ENCODE data around the gene KCNQ1.

Gene KCNQ1

DNA sequence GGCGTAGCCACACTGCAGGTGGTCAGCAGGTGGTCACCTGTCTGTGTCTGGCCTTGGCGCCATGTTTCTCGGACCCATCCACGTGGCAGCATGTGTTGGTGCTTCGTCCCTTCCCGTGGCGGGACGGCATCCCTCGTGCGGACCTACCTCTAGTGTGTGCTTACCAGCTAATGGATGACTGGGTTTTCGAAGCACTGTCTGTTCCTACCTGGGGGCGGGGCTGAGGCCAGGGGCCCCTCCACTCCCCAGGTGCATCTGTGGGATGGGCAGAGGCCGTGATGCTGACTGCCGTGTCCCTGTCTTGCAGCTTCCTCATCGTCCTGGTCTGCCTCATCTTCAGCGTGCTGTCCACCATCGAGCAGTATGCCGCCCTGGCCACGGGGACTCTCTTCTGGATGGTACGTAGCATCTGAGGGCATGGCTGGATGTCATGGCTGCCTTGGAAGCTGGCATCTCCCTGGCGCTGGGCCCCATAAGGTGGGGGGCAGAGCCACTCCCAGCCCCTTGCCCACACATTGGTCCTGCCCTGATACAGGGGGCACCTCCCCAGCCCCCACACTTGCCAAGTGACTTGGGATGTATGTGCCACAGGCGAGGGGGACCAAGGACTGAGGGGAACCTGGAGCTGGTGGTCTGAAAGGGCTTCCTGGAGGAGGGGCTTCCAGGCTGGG lies 82.9 kb downstream of the KCNQ1 start:
- no peak for DNase-seq

GRCh38 chr11:2528301-2529050 lies 83.7 kb downstream of the KCNQ1 start:
- DNase-seq: no peak

GRCh38 chr11:2529173-2529572 lies 84.4 kb downstream of the KCNQ1 start:
- no peak for DNase-seq

- no peak for DNase-seq
Measured at GRCh38 chr11:2529636-2530035, 84.8 kb downstream of the KCNQ1 start.

- no peak for DNase-seq
Measured at GRCh38 chr11:2530131-2530854, 85.5 kb downstream of the KCNQ1 start.

DNA sequence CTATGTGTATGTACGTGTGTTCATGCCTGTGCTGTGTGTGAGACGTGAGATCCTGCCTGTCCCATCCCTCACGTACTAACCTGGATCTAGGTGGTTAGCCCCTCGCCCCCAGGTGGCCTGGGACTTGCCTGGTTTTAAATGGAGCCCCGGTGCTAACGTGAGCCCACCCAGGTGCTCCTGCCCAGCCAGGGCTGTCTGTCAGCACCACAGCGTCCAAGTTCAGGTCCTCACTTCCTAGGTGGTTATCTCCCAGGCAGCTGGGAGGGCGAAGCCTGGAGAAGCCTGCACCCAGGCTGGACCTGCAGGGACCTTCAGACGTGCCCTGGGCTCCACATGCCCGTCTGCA lies 86.0 kb downstream of the KCNQ1 start:
- no peak for DNase-seq

GRCh38 chr11:2531277-2531986 lies 86.6 kb downstream of the KCNQ1 start:
- DNase-seq: peak; percentile 60

DNA sequence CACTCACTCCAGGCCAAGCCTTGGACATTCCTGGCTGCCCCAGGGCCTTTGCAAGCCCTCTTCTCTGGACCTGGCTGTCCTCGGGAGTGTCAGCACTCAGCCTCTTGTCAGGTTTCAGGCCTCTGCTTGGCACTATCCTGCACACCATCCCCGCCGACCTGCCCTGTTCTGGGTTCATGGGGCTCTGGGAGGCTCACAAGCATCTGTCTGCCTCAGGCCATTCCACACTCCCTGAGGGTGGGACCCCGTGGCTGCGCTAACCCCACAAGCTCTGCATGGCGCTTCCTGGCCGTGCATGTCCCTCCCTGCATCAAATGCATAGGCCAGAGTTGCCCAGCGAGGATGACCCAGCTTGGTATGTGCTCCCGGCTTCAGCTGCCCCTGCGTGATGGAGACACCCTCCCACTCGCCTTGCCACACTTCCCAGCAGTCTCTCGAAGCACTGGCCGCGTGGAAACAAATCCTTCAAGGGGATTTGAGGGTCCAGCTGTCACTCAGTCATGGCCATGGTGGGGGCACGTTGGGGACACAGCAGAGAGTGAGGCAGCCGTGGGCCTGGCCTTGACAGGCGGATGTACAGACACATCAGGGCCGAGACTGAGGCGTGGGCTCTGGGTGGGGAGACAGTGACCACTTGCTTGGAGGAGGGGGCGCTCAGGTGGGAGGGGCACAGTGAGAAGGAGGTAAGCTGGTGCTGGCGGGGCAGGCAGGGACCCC lies 87.3 kb downstream of the KCNQ1 start:
- no peak for DNase-seq

DNA sequence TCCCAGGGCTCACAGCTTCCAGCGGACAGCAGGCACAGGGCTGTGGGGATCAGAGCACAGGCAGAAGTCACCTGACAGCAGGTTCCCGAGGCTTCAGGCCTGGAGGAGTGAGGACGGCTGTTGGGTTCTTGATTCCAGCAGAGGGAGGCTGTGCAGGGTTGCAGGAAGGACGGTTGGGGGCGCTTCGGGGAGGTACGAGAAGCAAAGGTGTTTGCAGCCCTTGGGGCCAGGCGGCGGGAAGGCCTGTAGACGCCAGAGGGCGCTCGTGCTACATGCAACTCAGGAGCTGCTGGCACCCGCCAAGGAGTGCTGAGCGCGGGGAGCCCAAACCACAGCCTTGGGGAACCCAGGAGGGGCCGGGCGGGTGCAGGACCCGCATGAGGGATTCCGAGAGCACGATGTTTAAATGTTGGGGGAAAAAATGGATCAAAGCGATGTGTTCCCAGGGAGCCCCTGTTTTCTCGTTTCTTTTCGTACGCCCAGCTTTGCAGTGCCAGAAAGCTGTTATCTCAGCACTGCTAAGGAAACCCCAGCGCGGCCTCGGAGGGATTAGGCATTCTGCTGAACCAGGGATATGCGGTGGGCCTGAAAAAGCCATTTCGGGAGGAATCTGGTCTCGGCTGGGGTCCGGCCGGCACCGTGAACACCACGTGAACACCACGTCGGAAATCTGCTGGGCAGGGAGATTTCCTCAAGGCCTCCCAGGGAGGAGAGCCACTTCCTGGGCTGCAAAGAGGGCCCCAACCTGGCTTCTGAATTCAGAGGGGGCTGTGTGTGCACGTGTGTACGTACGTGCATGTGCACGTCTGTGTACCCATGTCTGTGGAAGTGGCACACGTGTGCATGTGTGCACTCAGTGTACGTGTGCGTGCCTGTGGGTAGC lies 88.1 kb downstream of the KCNQ1 start:
- peak; percentile 91 for DNase-seq

GRCh38 chr11:2533587-2534133 lies 88.9 kb downstream of the KCNQ1 start:
- no peak for DNase-seq

DNA sequence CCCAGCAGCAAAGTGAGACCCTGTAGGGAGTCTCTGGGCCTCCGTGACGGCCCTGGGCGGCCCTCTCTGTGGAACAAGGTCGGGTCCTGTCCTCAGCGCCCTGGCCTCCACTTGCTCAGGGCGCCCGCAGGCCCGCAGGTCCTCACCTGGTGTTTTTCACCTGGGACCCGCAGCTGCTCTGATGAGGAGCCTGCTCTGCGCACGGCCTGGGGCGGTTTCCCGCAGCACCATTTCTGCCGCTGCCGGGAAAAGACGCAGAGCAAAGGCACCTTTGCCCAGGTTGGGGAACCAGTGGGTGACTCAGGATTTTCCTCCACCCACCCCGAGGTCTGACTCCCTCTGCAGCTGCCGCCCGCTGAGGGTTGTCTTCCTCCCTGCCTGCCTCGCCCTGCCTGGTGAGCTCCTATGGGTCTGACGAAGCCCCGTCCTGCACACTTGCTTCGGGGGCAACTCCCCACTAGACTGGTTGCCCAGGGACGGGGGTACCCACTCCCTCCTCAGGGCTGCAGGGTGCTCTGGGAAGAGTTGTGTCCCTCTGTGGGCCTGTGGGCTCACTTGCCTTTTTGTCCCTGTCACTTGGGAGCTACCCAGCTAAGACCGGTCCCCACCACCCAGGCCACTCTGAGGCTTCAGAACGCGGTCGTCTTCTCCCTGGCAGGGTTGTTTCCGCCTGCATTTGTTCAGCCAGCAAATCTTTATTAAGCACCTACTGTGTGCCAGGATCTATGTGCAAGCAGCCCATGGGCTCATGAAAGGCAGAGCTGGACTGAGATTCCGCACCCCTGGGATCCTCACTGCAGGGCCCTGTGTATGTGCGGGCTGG lies 89.5 kb downstream of the KCNQ1 start:
- no peak for DNase-seq

GRCh38 chr11:2534957-2535672 lies 90.3 kb downstream of the KCNQ1 start:
- DNase-seq: no peak

GRCh38 chr11:2535673-2536439 lies 91.0 kb downstream of the KCNQ1 start:
- no peak for DNase-seq

- no peak for DNase-seq
Measured at GRCh38 chr11:2536440-2536989, 91.7 kb downstream of the KCNQ1 start.

DNA sequence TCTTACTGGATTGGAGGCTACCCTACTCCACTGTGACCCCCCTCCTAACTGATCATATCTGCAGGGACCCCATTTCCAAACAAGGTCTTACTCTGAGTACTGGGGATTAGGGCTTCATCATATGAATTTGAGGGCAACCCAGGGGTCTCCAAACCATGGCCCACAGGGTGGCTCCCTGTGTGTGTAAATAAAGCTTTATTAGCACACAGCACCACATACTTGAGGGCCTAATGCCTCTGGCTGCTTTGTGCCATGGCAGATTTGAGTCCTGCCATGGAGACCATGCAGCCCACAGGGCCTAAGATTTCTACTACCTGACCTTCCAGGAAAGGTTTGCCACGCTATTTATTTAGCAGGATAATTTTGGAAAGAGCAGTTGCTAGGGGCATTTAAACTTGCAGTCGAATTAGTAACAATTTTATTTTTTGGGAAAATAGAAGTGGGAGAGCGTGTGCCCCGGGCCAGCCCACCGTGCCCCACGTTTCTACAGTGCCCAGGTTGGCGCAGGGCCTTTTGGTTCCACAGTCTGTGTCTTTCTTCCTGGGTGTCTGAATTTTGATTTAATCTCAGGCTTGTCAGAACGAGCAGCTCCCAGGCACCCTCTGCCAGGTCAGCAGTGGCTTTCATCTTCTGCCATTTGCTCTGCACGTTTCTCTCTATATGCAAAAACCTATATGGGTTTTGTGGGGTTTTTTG lies 92.3 kb downstream of the KCNQ1 start:
- no peak for DNase-seq

- no peak for DNase-seq
Measured at GRCh38 chr11:2537896-2538724, 93.3 kb downstream of the KCNQ1 start.

DNA sequence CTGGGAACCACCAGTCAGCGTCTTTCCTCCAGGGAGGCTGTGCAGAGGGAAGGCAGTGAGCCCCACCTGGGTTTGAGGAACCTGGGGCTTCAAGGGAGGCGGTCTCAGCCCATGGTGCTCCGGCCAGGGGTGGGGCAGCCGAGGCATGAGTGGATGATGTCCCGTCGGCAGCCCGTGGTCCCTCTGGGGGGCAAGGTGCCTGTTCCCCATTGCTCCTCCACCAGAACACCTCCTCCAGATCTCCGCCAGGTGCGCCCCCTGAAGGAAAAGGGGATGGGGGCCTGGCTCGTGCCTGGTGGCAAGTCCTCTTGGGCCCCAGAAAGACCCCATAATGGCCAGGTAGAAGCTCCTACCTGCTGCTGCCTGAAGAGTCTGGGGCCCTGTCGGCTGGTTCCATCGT lies 94.1 kb downstream of the KCNQ1 start:
- DNase-seq: no peak

Data from NCI-H1092 treated with DMSO at 0.1 percent for 48 hours (cell line).